Stimulated activated CD4-positive, alpha-beta T cell treated with anti-CD3 and anti-CD28 coated beads, Interleukin-2, amount 100 ng/mL, for 24 hours (primary cell): Measurements from ENCODE around the gene PRDX5.

Source experiments
- DNase-seq, 2 donors: peaks; one replicate each; pipeline ENCODE4 v3.0.0-alpha.2; 2020

Gene PRDX5

GRCh38 chr11:64367931-64368672 lies 50.2 kb downstream of the PRDX5 start:
- no peak for DNase-seq

- DNase-seq = no peak
Measured at GRCh38 chr11:64368673-64369074, 50.8 kb downstream of the PRDX5 start.

- DNase-seq = no peak
Measured at GRCh38 chr11:64369440-64370421, 51.8 kb downstream of the PRDX5 start.

GRCh38 chr11:64371201-64371600 lies 53.3 kb downstream of the PRDX5 start:
- no peak for DNase-seq
